GM18867 (cell line): ENCODE measurements around the gene RWDD1.
"Not testable (repeated sequence)": the region's sequence is repeated elsewhere in the genome, so short reads cannot be mapped to it uniquely, and the experiment has no call there.

Experiments
- ATAC-seq: cut with Tn5 transposase; IDR thresholded peaks from one replicate; pipeline ENCODE4 v1.9.1; 2021; ENCODE audit warnings: mild to moderate bottlenecking, moderate library complexity; ENCODE audit not compliant: unreplicated experiment

RWDD1 gene

GRCh38 chr6:116560130-116560529 is 11.2 kb upstream of the RWDD1 start:
- ATAC-seq, result no peak

DNA sequence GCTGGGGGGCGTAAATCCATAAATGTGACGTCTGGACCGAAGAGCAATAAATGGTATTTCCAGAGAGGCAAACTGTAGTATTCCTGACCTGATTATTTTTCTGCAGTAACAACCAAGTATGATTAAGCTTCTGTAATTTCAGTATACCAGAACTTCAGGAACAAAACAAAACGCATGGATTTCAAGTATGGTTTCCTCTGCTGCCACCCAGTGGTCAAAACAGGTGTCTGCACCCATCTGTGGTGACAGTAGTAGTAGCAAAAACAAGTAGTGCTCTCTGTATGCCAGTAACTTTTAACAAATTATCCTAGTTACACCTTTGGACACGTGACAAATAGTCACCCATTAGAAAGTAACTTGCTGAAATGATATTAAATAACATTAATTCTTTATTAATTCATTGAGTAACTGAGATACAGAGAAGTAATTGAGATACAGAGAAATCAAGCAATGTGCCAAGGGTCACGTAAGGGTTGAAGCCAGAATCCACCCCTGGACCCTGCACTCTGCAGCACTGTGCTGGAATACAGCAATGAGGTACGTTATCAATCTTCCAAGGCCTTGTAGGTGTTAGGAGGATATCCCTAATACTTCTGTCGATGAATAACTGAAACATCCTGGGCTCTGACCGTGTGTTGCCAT is 9.8 kb upstream of the RWDD1 start:
- ATAC-seq, result peak; percentile 65

DNA sequence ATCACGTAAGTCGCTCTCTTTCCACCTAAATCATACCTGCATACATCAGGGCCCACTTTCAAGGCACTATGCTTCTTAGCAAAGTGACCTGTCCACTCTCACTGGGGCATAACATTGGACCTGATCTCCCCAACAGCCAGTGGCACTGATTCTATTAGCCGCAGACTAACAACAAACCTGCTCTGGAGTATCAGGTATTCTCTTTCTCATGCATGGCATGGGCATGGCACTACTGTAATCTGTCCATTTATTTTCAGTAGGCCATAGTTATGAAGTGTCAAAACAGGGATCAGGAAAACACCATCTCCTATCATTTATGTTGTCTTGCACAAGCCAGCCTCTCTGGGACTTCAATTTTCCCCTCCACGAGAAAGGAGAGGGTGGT is 9.3 kb upstream of the RWDD1 start:
- ATAC-seq, result no peak

DNA sequence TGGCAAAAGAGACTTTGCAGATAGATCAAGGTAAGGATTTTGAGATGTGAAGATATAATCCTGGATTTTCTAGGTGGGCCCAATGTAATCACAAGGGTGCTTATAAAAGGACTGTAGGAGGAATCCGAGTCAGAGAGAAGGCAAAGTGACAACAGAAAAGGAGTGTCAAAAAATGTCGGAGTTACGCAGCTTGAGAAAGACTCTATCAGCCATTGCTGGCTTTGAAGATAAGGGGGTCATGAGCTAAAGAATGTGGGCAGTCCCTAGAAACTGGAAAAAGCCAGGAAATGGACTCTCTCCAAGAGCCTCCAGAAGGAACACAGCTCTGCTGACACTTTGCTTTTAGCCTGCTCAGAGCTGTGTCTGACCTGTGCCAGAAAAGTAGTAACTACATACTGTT is 8.7 kb upstream of the RWDD1 start:
- ATAC-seq, result no peak

DNA sequence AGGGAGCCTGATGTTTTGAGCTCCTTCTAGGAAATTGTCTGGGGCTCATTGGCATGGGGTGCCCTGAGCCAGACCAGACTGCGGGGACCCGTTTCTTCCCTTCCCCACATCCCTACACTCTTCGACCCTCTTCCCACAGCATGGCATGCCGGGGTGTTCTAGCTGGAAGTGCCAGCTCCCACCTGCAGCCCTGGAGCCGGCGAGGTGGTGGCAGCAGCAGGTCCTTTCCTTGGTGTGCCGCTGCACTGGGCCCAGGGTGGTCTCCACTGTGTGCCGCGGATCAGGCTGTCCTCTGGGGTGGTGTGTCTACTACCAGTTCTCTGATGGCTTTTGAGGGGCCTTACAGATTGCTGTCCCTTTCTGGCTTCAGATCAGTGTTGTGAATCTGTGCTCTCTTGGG is 7.5 kb upstream of the RWDD1 start:
- no peak for ATAC-seq

GRCh38 chr6:116564311-116564710 is 7.0 kb upstream of the RWDD1 start:
- no peak for ATAC-seq

GRCh38 chr6:116564921-116565872 is 6.1 kb upstream of the RWDD1 start:
- no peak for ATAC-seq

GRCh38 chr6:116568111-116568510 is 3.2 kb upstream of the RWDD1 start:
- no peak for ATAC-seq

DNA sequence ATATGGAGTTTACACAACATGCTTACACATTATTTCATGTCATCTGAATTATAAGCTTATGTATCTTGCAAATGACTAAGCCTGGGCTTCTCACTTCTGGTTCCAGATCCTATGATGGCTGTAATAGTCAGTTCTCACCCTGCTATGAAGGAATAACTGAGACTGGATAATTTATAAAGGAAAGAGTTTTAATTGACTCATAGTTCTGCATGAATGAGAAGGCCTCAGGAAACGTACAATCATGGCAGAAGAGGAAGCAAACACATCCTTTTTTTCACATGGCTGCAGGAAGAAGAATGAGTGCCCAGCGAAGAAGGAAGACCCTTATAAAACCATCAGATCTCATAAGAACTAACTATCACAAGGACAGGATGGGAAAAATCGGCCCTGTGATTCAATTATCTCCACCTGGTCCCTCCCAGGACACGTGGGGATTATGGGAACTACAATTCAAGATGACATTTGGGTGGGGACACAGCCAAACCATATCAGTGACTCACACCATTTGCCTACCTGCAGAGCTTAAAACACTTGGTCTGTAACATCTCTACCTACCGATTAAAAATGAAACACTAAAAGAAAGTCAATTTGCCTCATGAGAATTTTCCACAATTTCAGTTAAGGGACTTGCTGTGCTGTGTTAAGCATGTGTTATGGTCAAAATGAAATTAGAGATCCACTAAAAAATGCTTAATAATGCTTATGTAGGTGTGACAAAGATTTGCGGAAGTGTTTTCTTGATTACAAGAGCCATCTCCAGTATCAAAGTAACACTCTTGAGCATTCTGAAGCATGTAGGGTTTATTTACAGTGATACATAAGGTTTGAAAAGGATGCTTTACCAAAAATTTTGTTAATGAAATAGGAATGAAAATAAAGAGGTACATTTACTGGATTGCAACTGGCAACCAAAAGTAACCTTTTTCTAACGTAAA is 2.2 kb upstream of the RWDD1 start:
- ATAC-seq, result no peak

DNA sequence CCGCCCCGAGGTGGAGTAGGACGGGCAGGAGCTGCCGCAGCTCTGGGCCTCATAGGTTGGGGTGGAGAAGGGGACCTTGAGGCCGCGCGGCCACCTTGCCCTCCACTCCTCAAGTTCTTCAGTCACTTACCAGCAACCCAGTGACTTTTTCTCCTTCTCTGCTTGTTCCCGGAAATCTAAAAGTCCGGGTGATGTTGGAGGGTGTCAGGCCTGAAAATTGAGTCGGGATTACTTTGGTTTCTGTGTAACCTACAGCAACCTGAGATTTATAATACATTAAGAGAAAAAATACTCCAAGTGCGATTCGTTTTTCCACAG is 338 bp downstream of the RWDD1 start:
- no peak for ATAC-seq

GRCh38 chr6:116572162-116572561 is 858 bp downstream of the RWDD1 start:
- no peak for ATAC-seq

DNA sequence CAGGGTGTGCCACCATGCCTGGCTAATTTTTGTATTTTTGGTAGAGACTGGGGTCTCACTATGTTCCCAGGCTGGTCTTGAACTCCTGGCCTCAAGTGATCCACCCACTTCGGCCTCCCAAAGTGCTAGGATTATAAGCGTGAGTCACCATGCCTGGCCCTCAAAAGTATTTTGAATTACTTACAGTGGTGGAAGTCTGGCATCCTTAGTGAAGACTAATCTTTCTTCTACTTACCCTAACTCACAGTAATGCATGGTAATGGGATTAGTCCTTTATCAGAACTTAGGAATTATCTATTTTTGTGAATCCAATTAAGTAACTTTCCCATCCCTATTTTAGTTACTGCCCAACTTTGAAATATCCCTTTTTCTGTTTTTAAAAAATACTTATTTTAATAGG is 3.9 kb downstream of the RWDD1 start:
- no peak for ATAC-seq

- no peak for ATAC-seq
These were observed 6.2 kb downstream of the RWDD1 start for GRCh38 chr6:116577486-116577885.

DNA sequence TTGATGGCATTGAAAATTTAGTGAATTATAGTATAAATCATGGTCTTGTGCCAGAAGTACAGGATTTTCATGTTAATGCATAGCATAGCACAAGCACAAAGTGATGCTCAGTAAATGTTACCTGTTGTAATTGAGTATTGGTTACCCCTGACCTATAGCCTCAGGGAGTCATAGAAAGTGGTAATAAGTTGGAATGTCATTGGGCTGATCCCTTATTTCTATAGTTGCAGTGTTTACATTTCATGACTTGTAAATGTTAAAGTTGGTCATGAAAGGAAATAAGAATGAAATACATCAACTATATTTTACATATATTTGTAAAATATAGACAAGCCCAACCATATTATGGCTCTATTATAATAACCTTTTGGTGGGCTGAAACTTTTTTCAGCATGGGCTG is 7.0 kb downstream of the RWDD1 start:
- ATAC-seq, result no peak

- ATAC-seq, result no peak
These were observed 7.8 kb downstream of the RWDD1 start for GRCh38 chr6:116579143-116579542.

- ATAC-seq, result no peak
These were observed 8.9 kb downstream of the RWDD1 start for GRCh38 chr6:116580198-116580597.

DNA sequence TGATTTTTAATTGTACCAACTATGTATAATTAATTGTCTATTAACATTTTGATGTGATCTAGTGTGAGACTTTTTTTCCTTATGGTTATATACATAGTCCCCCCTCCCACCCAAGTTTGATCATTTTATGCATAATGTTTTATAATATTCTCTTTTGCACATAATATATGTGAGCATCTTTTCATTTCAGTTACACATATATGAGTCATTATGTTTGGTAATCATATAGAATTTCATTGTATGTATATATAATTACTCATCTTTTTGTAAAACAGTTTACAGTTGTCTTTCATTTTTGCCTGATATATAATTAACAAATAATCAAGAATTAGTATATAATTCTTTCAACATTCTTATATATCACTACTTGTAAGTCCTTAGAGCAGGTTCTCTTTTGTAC is 15.0 kb downstream of the RWDD1 start:
- ATAC-seq, result no peak

DNA sequence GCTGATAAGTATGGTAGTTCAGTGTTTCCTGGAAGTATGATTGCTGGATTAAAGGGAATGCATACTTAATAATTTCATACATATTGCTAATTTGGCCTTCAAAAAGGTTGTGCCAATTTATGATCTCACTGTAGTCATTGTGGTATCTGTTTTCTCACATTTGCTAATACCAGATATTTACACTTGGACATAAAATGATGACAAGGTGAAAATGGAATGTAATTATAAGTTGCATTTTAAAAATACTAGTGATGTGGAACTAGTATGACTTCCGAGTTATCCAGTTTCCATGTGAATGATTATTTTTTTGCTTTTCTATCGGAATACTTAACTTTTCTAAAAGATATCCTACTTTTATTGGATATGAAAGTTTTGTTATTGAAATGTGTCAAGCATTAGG is 15.4 kb downstream of the RWDD1 start:
- no peak for ATAC-seq

- ATAC-seq, result no peak
These were observed 23.9 kb downstream of the RWDD1 start for GRCh38 chr6:116595247-116595646.

- no peak for ATAC-seq
These were observed 25.5 kb downstream of the RWDD1 start for GRCh38 chr6:116596815-116597214.

- not testable (repeated sequence) for ATAC-seq
These were observed 32.6 kb downstream of the RWDD1 start for GRCh38 chr6:116603916-116604315.
